Measurements from ENCODE around the gene ST8SIA1.

GRCh38 chr12:22256605-22257004 lies 77.9 kb downstream of the ST8SIA1 start:
- TF ChIP-seq CTCF (conservative IDR thresholded peaks at IDR 0.05; ENCODE audit: low read depth, low read length) (no peak), POLR2A (IDR thresholded peaks at IDR 0.05; ENCODE audit: low read depth, low read length) (no peak), BHLHE40 (IDR thresholded peaks at IDR 0.05; ENCODE audit: low read depth, low read length) (no peak), MAZ (IDR thresholded peaks at IDR 0.05; ENCODE audit: borderline replicate concordance, low read depth, low read length) (no peak), SMC3 (IDR thresholded peaks at IDR 0.05; ENCODE audit: low read depth, low read length) (no peak), USF2 (IDR thresholded peaks at IDR 0.05; ENCODE audit: low read depth, low read length) (no peak), FOS (IDR thresholded peaks at IDR 0.05; ENCODE audit: low read depth, low read length) (no peak), RAD21 (IDR thresholded peaks at IDR 0.05; ENCODE audit: low read length) (no peak), ELK1 (IDR thresholded peaks at IDR 0.05; ENCODE audit: borderline replicate concordance, low read depth, low read length) (no peak)
